Thoracic aorta (tissue), 2 donors: ENCODE data around the gene SCYGR4. TPM values are rescaled to one million over a fixed set of nuclear protein-coding genes. Genes with fewer than 3 reads are reported as not detected.
"Not testable (repeated sequence)": the region's sequence is repeated elsewhere in the genome, so short reads cannot be mapped to it uniquely, and the experiment has no call there.

ENCODE experiments used
- ATAC-seq: fragments of 150-250 bp; one replicate; pipeline ENCODE4 v1.8.0; 2017; ENCODE audit warnings: low read depth; ENCODE audit not compliant: insufficient number of reproducible peaks, low FRiP score
- DNase-seq: peaks from one replicate; pipeline ENCODE4 v3.0.0-alpha.2; 2020; ENCODE audit warnings: low spot score
- H3K27ac ChIP-seq, 2 donors: fragments of 200-600 bp; sonication (generic); 1 replicate in 1 of 2; 2 replicates in 1 of 2; pipeline ENCODE4 v1.5.1; 2016; ENCODE audit warnings: mild to moderate bottlenecking in 2 of 2, moderate library complexity in 2 of 2
- H3K27me3 ChIP-seq: fragments of 200-600 bp; sonication (generic); replicated peaks from 2 replicates; pipeline ENCODE4 v1.6.0; 2016; ENCODE audit warnings: mild to moderate bottlenecking; ENCODE audit not compliant: insufficient read depth
- H3K36me3 ChIP-seq: fragments of 200-600 bp; sonication (generic); one replicate; pipeline ENCODE4 v1.5.1; 2016
- H3K4me1 ChIP-seq, 2 donors: fragments of 200-600 bp; sonication (generic); 1 replicate in 1 of 2; 2 replicates in 1 of 2; pipeline versions ENCODE4 v1.5.1 to v1.6.0; 2016; ENCODE audit warnings: low read depth in 2 of 2, mild to moderate bottlenecking in 1 of 2; ENCODE audit not compliant: control insufficient read depth in 1 of 2
- H3K4me3 ChIP-seq: fragments of 200-600 bp; sonication (generic); 2 replicates; pipeline ENCODE4 v1.5.1; 2016; ENCODE audit warnings: mild to moderate bottlenecking
- H3K9me3 ChIP-seq: fragments of 200-600 bp; sonication (generic); 2 replicates; pipeline ENCODE4 v1.5.1; 2016
- CTCF ChIP-seq: fragments of 200-600 bp; sonication (generic); IDR thresholded peaks from one replicate; pipeline ENCODE4 v1.5.1; 2019; ENCODE audit warnings: antibody characterized with exemption
- total RNA-seq, 2 donors: library from RNA; depleted of rRNA; stranded (reverse); fragments of >200 nt; gene quantifications; one replicate each; pipeline versions ENCODE4 v1.1.0 to v1.2.3, GENCODE V29; 2016

Gene SCYGR4
- total RNA-seq, 2 donors from 2014 or later, result not detected

GRCh38 chr2:227595797-227596196, 21.5 kb upstream of the SCYGR4 start:
- Histone ChIP-seq H3K4me3 (no peak overlapping the region), H3K4me1 (no peaks in the 10 kb centered on the region), H3K36me3 (no peaks in the 10 kb centered on the region), H3K9me3 (no peaks in the 10 kb centered on the region), H3K27ac (no peak overlapping the region), H3K27me3 (no peaks in the 10 kb centered on the region)
- no peak for TF ChIP-seq CTCF
- ATAC-seq, result no peak
- DNase-seq, result no peak

GRCh38 chr2:227597036-227597435, 20.3 kb upstream of the SCYGR4 start:
- TF ChIP-seq CTCF, result no peak
- H3K9me3 ChIP-seq, result no peaks in the 10 kb centered on the region

GRCh38 chr2:227597998-227598397, 19.3 kb upstream of the SCYGR4 start:
- DNase-seq, result no peak
- H3K9me3 ChIP-seq, result no peaks in the 10 kb centered on the region
- no peak for ATAC-seq
- TF ChIP-seq CTCF, result no peak
- no peaks in the 10 kb centered on the region for H3K27me3 ChIP-seq
- H3K27ac ChIP-seq, result no peak overlapping the region
- no peaks in the 10 kb centered on the region for H3K4me1 ChIP-seq
- H3K36me3 ChIP-seq, result no peaks in the 10 kb centered on the region
- H3K4me3 ChIP-seq, result no peak overlapping the region

More at GRCh38 chr2:227597036-227597435, 20.3 kb upstream of the SCYGR4 start:
- Histone ChIP-seq H3K27ac (no peak overlapping the region), H3K36me3 (no peaks in the 10 kb centered on the region), H3K4me1 (no peaks in the 10 kb centered on the region), H3K27me3 (no peaks in the 10 kb centered on the region), H3K4me3 (no peak overlapping the region)
- DNase-seq, result no peak
- ATAC-seq, result no peak

GRCh38 chr2:227598835-227599503, 18.3 kb upstream of the SCYGR4 start, which contains the start of gene SCYGR2:
Gene SCYGR2, plus strand, starts transcription at chr2:227598893. Its CDS starts 0 bp downstream, at chr2:227598893.
- not testable (repeated sequence) for H3K9me3 ChIP-seq, H3K4me3 ChIP-seq, H3K27me3 ChIP-seq, ATAC-seq, H3K4me1 ChIP-seq, H3K36me3 ChIP-seq, DNase-seq, H3K27ac ChIP-seq

- no peak overlapping the region for H3K27ac ChIP-seq
- no peaks in the 10 kb centered on the region for H3K9me3 ChIP-seq
- H3K4me3 ChIP-seq, result no peak overlapping the region
- DNase-seq (no peak), ATAC-seq (no peak)
- no peaks in the 10 kb centered on the region for H3K4me1 ChIP-seq
- no peaks in the 10 kb centered on the region for H3K36me3 ChIP-seq
- H3K27me3 ChIP-seq, result no peaks in the 10 kb centered on the region
- no peak for TF ChIP-seq CTCF
These were observed 14.9 kb upstream of the SCYGR4 start for GRCh38 chr2:227602358-227602757.

GRCh38 chr2:227606476-227606875, 10.8 kb upstream of the SCYGR4 start:
- DNase-seq (no peak), ATAC-seq (no peak)
- H3K9me3 ChIP-seq, result no peaks in the 10 kb centered on the region
- no peak for TF ChIP-seq CTCF
- H3K4me1 ChIP-seq, result no peaks in the 10 kb centered on the region
- no peaks in the 10 kb centered on the region for H3K36me3 ChIP-seq
- H3K27ac ChIP-seq, result no peak overlapping the region
- no peak overlapping the region for H3K4me3 ChIP-seq
- no peaks in the 10 kb centered on the region for H3K27me3 ChIP-seq
